ENCODE results near the gene PIK3R5. TPM values are rescaled to one million over a fixed set of nuclear protein-coding genes. Genes with fewer than 3 reads are reported as not detected.

The PIK3R5 gene
- total and polyA plus RNA-seq, 7 donors, result 0.20 to 2.9 (median 1.1) TPM

DNA sequence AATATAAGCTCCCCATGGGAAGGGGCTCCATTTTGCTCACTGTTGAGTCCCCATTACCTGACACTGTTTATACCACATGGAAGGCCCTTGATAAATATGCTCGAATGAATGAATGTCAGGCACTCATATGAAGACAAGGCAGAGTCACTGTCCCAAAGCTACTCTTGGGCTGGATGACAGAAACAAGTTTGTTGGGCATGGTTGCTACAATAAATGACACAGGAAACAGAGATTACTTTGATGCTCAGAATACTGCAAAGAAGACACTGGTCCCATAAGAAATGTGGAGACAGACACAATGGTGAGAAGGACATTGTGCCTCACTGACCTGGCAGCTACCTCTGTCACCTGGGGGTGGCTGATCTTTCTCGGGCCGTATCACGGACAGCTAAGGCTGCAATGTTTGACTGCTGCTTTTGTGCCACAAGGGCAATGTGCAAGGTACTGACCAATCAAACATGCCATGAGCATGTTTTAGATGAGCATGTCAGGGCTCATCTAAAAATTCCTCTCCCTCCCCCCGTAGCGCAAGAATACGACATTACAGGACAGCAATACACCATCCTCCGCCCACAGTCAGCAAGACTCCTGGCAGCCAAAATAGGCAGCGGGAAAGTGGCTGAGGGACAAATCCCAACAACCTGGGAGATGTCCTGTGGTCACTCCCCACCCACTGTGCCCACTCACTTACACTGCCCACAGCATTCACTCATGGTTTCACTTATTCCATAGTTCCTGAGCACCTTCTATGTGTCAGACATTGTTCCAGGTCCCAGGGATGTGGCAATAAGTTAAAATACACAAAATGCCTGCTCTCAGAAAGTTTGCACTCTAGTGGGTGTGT, 103.1 kb downstream of the PIK3R5 start:
- intact Hi-C loops (cut with DNase I), result no loop called here
- Histone ChIP-seq H3K4me3 (no peak overlapping the region), H3K9me3 (no peaks in the 10 kb centered on the region), H3K4me1 (no peaks in the 10 kb centered on the region), H3K27me3 (ENCODE audit: insufficient read depth in 3 of 3, low read length in 2 of 3) (no peaks in the 10 kb centered on the region), H3K36me3 (ENCODE audit: insufficient read depth in 1 of 2, low read depth in 1 of 2) (no peaks in the 10 kb centered on the region), H3K27ac (no peak overlapping the region)
- DNase-seq (no peak), ATAC-seq (no peak)
- 69 to 74% (median 70%) methylated on average over 9 of the region's 9 CpGs for WGBS, 3 donors
- TF ChIP-seq, protein P1, sequence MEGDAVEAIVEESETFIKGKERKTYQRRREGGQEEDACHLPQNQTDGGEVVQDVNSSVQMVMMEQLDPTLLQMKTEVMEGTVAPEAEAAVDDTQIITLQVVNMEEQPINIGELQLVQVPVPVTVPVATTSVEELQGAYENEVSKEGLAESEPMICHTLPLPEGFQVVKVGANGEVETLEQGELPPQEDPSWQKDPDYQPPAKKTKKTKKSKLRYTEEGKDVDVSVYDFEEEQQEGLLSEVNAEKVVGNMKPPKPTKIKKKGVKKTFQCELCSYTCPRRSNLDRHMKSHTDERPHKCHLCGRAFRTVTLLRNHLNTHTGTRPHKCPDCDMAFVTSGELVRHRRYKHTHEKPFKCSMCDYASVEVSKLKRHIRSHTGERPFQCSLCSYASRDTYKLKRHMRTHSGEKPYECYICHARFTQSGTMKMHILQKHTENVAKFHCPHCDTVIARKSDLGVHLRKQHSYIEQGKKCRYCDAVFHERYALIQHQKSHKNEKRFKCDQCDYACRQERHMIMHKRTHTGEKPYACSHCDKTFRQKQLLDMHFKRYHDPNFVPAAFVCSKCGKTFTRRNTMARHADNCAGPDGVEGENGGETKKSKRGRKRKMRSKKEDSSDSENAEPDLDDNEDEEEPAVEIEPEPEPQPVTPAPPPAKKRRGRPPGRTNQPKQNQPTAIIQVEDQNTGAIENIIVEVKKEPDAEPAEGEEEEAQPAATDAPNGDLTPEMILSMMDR (IDR thresholded peaks at IDR 0.05), result no peak

DNA sequence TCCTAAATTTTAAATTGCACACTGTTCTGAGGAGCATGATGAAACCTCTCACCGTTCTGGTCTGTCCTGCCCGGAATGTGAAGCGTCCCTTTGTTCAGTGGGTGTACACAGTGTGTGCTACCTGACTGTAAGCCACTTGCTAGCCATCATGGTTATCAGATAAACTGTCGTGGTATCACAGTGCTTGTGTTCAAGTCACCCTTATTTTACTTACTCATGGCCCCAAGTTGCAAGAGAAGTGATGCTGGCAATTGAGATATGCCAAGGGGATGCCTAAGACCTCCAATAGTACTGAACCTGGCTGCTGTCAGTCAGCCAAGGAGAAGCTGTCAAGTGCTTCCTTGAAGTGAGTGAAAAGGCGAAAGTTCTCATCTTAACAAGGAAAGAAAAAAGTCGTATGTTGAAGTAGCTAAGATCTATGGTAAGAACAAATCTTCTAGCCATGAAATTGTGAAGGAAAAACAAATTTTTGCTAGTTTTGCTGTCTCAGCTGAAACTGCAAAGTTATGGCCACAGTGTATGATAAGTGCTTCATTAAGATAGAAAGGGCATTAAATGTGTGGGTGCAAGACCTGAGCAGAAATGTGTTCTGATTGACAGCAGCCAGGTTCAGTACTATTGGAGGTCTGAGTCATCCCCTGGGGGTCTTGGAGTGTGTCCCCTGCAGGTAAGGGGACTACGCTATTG, 103.9 kb downstream of the PIK3R5 start:
- H3K4me3 ChIP-seq, result no peak overlapping the region
- 75 to 85% (median 79%) methylated on average over 7 of the region's 7 CpGs for WGBS, 3 donors
- no peak for ATAC-seq
- no peaks in the 10 kb centered on the region for H3K9me3 ChIP-seq
- no peaks in the 10 kb centered on the region for H3K4me1 ChIP-seq
- intact Hi-C loops (cut with DNase I), result no loop called here
- DNase-seq, result no peak
- TF ChIP-seq, protein P1 (IDR thresholded peaks at IDR 0.05), result no peak
- no peaks in the 10 kb centered on the region for H3K36me3 ChIP-seq (ENCODE audit: insufficient read depth in 1 of 2, low read depth in 1 of 2)
- H3K27me3 ChIP-seq (ENCODE audit: insufficient read depth in 3 of 3, low read length in 2 of 3), result no peaks in the 10 kb centered on the region
- no peak overlapping the region for H3K27ac ChIP-seq

DNA sequence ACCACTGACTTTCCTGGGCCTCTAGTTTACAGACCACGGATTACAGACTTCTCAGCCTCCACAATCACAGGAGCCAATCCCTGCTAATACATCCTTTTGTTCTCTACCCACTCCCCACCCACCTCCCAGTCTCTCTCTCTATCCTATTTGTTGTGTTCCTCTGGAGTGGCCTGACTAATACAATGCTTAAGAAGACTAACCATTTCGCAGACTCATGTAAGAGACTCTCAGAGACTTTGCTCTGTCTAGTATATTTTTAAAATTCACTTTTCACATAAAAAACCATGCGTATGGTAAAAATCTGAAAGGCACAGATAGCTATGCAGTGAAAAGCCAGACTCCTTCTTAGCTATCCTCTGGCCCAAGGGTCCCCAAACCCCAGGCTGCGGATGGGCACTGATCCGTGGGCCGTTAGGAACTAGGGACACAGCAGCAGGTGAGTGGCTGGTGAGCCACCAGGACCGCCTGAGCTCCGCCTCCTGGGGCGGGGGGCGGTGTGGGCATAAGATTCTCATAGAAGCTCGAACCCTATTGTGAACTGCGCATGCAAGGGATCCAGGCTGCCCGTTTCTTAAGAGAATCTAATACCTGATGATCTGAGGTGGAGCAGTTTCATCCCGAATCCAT, 105.6 kb downstream of the PIK3R5 start:
- TF ChIP-seq, protein P1 (IDR thresholded peaks at IDR 0.05), result no peak
- ATAC-seq (no peak), DNase-seq (no peak)
- Histone ChIP-seq H3K4me3 (no peak overlapping the region), H3K9me3 (no peaks in the 10 kb centered on the region), H3K27me3 (ENCODE audit: insufficient read depth in 3 of 3, low read length in 2 of 3) (no peaks in the 10 kb centered on the region), H3K4me1 (no peaks in the 10 kb centered on the region), H3K36me3 (ENCODE audit: insufficient read depth in 1 of 2, low read depth in 1 of 2) (no peaks in the 10 kb centered on the region), H3K27ac (no peak overlapping the region)
- WGBS, 3 donors, result 84 to 85% (median 85%) methylated on average over 14 of the region's 14 CpGs
- intact Hi-C loops (cut with DNase I), result no loop called here

DNA sequence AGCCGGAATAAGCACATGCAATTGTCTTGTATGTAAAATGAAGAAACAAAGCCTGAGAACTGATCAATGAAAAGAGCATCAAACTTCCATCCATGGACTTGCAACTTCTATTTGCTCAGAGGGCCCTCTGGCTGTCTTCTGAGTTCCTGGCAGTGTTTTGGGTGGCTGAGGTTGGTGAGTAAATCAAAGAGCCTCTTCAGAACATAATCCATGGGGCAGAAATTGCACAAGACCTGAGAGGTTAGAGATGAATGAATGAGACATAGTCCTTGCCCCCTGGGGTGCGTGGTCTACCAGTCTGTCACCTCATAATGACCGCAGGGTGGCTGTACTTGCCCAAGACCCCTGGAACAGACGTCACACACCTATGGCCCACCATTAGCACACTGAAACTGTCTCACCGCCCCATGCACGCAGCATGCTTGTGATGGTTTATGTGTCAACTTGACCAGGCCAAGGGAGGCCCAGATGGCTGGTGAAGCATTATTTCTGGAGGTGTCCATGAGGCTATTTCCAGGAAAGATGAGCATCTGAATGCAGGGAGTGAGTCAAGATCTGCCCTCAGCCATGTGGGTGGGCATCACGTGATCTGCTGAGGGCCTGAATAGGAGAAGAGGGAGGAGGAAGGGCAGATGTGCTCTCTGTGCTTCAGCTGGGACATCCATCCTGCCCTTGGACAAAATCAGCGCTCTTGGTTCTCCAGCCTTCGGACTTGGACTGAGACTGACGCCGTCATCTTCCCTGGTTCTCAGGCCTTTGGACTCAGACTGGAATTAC, 106.3 kb downstream of the PIK3R5 start:
- Histone ChIP-seq H3K27ac (no peak overlapping the region), H3K4me1 (no peaks in the 10 kb centered on the region), H3K4me3 (no peak overlapping the region), H3K36me3 (ENCODE audit: insufficient read depth in 1 of 2, low read depth in 1 of 2) (no peaks in the 10 kb centered on the region), H3K9me3 (no peaks in the 10 kb centered on the region), H3K27me3 (ENCODE audit: insufficient read depth in 3 of 3, low read length in 2 of 3) (no peaks in the 10 kb centered on the region)
- DNase-seq, result no peak
- intact Hi-C loops (cut with DNase I), result no loop called here
- ATAC-seq, result no peak
- 83 to 86% (median 85%) methylated on average over 11 of the region's 11 CpGs for WGBS, 3 donors
- TF ChIP-seq, protein P1 (IDR thresholded peaks at IDR 0.05), result no peak

All from psoas muscle (tissue), 8 donors.